ENCODE measurements around the gene TRMT1. TPM values are rescaled to one million over a fixed set of nuclear protein-coding genes. Genes with fewer than 3 reads are reported as not detected.

TRMT1 gene
- total RNA-seq, 1 experiment from 2014 or later = 106 TPM

GRCh38 chr19:13164343-13165161 lies 48.0 kb upstream of the TRMT1 start (continued):
- peak; percentile 17; the same call in 1 of the 2 replicates for TF ChIP-seq ERG (CRISPR knock-in tag; IDR thresholded peaks at IDR 0.05)
- TF ChIP-seq ZMAT4 (CRISPR knock-in tag; IDR thresholded peaks at IDR 0.05) = no peak; the same call in 1 of the 2 replicates
- no peak for TF ChIP-seq IRF2 (CRISPR knock-in tag; IDR thresholded peaks at IDR 0.05; ENCODE audit: borderline replicate concordance, low read depth)
- no peak for TF ChIP-seq IRF1 (CRISPR knock-in tag; IDR thresholded peaks at IDR 0.05)
- TF ChIP-seq PREB (CRISPR knock-in tag; IDR thresholded peaks at IDR 0.05; ENCODE audit: borderline replicate concordance) = no peak
- no peak for TF ChIP-seq CTCF (IDR thresholded peaks at IDR 0.05)
- no peak for TF ChIP-seq ATF2 (CRISPR knock-in tag; IDR thresholded peaks at IDR 0.05; ENCODE audit: borderline replicate concordance, low read depth)
- peak; percentile 77 for TF ChIP-seq MAX (CRISPR knock-in tag; IDR thresholded peaks at IDR 0.05)
- peak; percentile 62; the same call in 1 of the 2 replicates for TF ChIP-seq AFF4 (CRISPR knock-in tag; IDR thresholded peaks at IDR 0.05; ENCODE audit: borderline replicate concordance)
- TF ChIP-seq AR (CRISPR knock-in tag; IDR thresholded peaks at IDR 0.05) = peak; percentile 50; the same call in 1 of the 2 replicates
- no peak for TF ChIP-seq KAT7 (CRISPR knock-in tag; IDR thresholded peaks at IDR 0.05; ENCODE audit: borderline replicate concordance)
- no peak for TF ChIP-seq ATF3 (CRISPR knock-in tag; conservative IDR thresholded peaks at IDR 0.05)
- peak; percentile 61; the same call in 1 of the 2 replicates for TF ChIP-seq HMGXB4 (CRISPR knock-in tag; IDR thresholded peaks at IDR 0.05)
- TF ChIP-seq HMGA2 (CRISPR knock-in tag; IDR thresholded peaks at IDR 0.05) = no peak
- TF ChIP-seq NR2C2 (CRISPR knock-in tag; IDR thresholded peaks at IDR 0.05) = no peak
- no peak for TF ChIP-seq MLX (CRISPR knock-in tag; IDR thresholded peaks at IDR 0.05)

All from WTC11 (cell line).